HG03571 (cell line): ENCODE data around the gene LRGUK.
"Not testable (repeated sequence)": the region's sequence is repeated elsewhere in the genome, so short reads cannot be mapped to it uniquely, and the experiment has no call there.

Source experiments
- ATAC-seq: cut with Tn5 transposase; IDR thresholded peaks from one replicate; pipeline ENCODE4 v1.9.1; 2021; ENCODE audit not compliant: unreplicated experiment

LRGUK gene, protein sequence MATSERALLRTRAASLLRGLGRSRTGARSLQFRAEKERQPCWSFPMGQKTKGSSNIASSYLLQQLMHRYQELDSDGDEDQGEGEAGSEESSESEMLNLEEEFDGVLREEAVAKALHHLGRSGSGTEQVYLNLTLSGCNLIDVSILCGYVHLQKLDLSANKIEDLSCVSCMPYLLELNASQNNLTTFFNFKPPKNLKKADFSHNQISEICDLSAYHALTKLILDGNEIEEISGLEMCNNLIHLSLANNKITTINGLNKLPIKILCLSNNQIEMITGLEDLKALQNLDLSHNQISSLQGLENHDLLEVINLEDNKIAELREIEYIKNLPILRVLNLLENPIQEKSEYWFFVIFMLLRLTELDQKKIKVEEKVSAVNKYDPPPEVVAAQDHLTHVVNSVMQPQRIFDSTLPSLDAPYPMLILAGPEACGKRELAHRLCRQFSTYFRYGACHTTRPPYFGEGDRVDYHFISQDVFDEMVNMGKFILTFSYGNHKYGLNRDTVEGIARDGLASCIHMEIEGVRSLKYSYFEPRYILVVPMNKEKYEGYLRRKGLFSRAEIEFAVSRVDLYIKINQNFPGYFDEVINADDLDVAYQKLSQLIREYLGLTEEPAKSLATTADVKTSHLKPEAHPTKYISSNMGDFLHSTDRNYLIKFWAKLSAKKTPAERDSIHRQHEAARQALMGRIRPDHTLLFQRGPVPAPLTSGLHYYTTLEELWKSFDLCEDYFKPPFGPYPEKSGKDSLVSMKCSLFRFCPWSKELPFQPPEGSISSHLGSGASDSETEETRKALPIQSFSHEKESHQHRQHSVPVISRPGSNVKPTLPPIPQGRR

DNA sequence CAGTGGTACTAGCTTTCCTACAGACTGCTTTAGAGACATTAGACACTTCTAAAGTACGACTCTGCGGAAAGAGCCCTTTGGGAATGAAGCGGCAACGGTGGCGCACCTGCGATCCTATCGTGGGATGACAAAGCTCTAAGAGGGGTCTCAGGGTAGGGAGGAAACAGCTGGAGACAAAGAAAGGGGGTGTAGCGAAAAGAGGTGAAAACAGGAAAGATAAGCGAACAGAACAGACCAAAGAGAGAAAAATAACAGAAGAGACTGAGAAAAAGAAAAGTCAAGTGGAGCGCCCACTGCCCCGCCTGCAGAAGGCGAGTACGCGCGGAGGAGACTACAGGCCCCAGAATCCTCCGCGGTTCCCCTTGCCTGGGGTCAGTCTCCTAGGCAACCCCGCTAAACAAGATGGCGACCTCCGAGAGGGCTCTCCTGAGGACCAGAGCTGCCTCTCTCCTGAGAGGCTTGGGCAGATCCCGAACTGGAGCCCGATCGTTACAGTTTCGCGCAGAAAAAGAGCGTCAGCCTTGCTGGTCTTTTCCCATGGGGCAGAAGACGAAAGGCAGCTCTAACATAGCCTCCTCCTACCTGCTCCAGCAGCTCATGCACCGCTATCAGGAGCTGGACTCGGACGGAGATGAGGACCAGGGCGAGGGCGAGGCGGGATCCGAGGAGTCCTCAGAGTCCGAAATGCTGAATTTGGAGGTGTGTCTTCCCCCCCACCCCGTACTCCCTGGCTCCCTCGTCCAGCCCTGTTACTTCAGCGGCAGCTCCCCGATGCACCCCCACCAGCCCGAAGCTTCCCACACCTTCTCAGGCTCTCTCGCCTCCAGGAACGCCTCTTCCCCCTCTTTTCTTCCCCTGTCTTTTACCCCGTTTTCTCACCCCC, at the start of gene LRGUK:
Gene LRGUK, plus strand, starts transcription at position 375 of the 883 bp plus-strand sequence. Its CDS starts 28 bp downstream, at position 403.
- peak; percentile 100 for ATAC-seq

DNA sequence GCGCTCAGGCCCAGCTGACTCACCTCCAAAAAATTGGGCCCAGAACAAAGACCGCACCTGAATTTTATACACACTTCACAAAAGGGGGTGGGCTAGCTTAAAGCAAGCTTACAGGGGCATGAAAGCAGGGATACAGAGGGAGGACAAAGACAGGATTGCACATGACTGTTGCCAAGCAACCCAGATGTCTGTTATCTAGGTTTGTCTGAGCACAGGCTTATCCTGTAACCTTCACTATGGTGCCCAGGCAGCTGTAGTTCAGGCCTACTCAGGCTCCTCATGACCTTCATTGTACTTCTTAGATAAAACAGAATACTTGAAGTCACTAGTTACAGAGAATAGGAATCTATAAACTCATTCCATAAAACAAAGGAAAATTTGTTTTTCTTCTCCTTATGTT, 49.6 kb upstream of the LRGUK start:
- not testable (repeated sequence) for ATAC-seq

DNA sequence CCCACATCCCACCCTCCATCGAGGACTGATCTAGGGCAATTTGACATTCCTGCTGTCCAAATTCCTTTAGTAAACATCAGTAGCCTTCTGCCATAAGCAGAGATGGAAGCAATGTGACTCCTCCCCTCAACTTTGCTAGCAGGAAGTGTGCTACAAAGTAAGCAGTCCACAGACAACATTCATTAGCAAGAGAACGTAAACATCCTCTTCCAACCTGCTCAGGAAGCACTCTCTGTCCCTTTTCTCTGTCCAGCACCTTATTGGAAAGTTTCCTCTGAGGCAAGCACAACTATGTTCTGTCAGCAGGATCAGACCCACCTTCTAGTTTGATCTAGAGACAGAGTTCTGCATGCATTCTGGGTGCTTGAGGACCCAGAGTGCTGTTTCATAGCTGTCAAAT, 48.1 kb upstream of the LRGUK start:
- no peak for ATAC-seq

DNA sequence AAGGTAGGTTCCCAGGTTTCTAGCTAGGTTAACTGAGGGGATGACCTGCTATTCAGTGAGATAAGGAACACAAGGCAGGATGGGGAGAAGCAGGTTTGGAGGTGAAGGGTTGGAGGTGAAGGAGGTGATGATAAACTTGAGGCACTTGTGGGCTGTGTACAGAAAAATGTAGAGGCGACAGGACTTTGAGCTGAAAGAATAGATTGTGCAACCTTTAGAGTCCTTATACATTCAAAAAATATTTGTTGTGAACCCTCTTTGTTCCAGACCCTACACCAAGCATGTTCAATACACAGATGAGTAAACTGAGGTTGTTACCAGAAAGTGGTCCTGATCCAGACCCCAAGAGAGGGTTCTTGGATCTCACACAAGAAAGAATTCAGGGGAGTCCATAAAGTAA, 45.4 kb upstream of the LRGUK start:
- no peak for ATAC-seq

DNA sequence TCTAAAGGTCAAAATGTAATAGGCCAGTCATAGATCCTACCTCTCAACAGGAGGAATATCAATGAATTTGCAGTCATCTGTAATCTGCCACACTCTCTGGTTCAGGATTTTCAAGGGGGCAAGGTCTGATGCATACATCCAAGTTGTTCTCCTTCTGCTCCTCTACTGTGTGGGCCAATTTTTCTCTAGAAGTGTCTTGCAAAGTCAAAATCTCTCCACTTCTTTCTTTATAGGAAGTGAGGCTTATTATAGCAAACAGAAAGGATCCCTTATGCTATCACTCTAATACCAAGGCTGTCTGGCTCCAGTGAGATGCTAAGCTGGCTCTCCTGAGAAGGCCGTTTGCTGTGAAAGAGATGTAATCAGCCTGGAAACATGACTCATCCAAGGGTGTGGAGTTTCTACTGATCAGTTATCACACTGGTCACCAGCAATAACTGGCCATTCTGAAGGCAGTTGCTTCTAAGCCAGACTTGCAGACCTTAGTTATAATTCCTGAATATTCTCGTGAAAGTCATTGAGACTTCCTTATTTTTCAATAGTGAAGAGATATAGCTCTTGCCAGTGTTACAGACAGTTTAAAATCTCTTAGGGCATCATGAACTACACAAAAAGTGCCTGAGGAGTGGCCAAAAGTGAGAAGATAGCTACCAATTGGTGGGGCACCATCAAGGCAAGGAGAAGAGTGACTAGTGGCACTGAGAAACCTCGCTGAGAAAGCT, 43.2 kb upstream of the LRGUK start:
- ATAC-seq, result no peak

DNA sequence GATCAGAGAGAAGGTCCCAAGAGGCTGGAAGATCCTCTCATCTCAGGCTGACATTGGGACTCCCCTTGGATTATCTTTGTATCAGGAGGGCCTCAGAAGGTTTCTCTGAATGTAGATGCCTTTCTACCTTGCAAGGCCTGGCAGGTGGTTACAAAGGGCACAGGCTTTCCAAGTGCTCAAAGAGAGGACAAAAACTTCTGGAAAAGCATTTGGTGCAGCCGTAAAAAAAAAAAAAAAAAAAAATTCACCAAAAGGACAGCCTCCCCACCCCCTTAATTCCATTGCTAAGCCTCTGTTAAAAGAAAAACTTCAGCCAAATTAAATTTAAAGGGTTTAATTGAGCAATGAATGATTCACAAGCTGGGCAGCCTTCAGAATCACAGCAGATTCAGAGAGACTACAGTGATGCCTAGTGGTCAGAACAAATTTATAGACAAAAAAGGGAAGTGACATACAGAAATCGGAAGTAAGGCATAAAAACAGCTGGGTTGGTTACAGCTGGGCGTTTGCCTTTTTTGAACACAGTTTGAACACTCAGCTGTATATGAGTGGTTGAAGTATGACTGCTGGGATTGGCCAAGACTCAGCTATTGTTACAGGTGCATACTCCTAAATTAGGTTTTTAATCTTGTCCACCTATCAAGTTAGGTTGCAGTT, 42.5 kb upstream of the LRGUK start:
- ATAC-seq, result no peak

DNA sequence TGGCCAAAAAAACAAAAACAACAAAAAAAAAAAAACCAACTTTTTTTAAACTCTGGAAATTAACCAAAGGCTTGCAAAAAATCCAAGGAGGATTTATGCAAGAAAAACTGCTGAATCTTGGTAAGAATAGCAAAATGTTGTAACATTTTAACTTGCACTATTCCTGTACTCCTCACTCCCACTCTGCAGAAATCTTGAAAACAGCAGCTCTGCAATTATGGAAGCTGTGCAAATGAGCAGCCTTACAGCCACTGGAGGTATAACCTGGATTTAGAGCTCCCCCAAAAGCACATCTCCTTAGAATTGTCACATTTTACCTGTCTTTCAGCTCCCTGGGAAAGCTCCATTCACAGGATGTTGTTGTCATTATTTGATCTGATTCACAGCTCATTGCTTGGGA, 41.8 kb upstream of the LRGUK start:
- no peak for ATAC-seq

DNA sequence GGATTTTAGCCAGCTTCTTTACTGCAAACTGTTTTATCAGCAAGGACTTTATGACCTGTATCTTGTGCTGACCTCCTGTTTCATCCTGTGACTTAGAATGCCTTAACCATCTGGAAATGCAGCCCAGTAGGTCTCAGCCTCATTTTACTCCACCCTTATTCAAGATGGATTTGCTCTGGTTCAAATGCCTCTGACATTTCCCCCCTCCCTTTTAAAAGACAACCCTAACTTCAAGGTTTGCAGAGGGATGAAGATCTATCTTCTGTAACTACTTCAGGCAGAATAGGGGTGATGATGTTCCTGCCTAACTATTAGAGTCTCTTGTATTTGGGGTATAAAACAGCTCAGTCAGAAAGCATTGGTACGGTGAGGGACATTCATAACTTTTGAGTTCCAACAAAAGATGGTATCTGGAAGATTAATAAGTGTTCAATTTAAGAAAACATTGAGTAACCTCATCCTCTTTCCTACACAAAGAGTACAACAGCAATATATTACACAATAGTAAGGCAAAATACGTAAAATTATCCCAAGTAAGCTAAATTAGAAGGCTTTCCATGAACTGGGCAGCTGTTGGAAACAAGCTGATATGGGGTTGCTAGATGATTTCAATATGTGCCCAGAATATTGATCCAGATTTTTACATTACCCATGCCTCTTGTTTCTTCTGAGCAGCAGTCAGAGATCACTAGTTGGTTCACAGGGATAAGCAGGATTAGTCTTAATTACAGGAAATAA, 40.0 kb upstream of the LRGUK start:
- ATAC-seq, result no peak

DNA sequence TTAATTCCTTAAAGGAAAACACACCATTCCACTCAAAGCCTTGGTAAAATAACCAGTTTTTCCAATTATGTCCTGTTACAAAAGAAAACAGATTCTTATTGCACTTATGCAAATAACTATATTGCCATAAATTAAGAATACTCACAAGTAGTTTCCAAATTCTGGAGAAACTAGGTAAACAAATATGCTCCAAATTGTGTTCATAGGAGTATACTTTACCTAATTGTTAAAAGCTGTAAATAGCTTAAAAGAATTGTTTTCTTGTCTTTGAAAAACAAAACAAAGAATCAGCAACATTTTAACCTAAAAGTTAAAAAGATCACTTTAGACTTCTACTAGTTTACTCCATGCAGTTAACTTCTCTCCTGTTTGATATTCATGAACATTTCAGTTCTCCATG, 38.9 kb upstream of the LRGUK start:
- no peak for ATAC-seq

DNA sequence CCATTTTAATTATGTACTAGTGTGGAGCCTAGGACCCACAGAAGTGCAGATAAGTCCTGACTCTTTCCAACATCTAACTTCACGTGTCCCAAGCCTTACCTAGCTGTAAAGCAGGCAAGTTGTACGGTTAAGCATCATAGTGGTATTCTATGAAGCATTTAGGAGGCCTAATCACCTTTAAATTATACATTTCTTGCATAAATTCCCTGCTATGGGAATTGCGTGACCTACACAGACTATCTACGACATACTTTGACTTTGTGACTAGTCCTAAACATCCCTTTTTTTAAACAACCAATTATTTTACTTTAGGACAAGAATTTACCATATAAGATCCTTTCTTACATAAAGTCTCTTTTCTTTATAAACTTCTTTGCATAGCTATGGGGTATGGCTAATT, 37.7 kb upstream of the LRGUK start:
- ATAC-seq, result no peak

DNA sequence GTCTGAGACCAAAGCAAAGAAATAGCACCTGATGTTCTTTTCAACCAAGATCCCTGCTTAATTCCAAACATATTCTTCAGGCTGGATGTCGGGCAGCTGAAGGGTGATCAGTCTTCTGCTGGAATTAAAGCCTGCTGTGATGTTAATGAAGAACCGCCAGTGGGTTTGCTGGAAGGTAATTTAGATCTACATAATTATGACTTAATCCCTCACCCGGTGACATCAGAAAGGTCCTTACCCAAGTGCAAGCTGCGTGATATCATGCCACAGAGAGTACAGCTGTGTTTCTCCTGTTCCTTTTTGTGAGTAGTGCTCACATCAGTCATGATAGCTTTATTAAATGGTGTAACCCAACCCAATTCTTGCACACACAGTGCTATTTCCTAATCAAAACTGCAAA, 29.1 kb upstream of the LRGUK start:
- no peak for ATAC-seq

DNA sequence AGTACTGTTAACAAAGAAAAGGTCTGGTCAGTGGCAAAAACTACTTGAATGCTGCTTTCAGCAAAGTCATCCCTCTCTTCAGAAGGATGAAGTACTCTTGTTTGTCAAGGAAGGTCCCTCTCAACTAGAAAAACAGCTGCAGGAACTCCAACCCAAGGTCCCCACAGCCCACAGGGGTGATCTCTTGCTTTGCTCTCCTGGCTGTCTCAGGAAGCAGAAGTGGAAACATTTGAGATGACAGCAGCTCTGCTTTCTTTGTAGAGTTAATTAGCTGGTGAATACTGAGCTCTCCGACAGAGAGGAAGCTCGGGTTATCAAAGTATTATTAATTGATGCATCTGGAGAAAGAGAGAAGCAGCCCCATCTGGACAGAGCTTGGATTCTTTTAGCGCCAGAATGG, 25.4 kb upstream of the LRGUK start:
- ATAC-seq, result no peak

DNA sequence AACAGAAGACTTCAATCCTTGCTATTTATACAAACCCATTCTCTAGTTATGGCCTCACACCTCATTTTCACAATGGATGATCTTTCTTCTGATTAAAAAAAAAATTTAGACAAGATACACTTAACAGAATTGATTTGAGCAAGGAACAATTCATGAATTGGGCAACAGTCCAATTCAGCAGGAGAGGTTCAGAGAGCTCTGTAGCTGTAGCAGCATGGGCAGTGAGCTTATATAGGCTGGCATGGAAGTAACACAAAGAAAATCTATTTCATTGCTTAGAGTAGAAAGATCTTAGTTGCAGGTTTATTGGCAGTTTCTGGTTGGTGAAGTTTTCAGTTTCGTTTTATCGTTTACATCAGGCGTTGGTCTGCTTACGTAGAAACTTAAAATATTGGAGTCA, 23.0 kb upstream of the LRGUK start:
- ATAC-seq, result no peak

DNA sequence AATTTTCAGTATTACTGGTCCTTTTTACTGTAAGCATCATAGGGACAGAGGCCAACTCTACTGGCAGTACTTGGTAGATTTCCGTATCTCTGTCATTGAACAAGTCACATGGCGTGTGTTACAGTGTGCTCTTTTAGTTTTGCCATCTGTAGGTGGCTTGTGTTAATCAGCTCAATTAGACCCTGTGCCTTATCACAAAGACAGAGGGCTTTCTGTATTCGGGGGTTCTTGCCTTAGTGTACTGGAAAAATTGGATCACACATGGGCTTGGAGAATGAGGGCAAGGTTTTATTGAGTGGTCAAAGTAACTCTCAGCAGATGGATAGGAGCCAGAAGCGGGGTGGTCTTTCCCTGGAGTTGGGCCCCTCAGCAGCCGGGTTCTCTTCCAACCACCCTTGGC, 21.3 kb upstream of the LRGUK start:
- no peak for ATAC-seq

DNA sequence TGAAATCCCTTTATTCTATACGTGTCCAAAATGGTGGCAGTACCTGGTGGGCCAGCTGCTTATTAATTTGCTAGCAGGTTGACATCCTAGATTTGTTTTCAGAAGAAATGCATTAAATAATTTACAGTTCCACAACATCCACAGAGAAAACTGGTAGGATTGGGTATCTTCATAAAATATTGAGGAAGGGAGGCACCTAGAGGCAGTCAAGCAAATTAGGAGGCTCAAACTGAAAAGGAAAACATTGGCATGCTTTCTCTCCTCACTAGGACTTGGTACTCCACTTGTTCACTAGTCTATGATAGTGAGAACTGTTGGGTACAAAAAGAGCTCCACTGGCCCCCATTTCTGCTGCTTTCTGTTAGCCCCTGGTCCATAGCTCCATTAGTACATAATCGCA, 18.3 kb upstream of the LRGUK start:
- ATAC-seq, result no peak

DNA sequence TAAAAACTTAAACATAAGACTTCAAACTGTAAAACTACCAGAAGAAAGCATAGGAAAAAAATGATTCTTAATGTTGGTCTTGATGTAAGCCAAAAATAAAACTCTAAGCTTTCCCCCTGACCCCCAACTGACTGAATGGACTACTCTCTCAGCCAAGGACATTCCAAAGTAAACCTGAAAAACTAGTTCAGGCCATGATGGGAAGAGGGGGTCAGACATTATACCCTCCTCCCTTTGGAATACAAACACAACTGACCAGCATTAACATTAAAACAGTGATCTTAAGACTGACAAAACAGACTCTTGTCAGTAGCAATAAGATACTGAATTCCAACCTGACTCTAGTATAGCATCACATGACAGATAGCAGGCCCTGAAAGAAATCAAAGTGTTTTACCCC, 13.5 kb upstream of the LRGUK start:
- no peak for ATAC-seq

DNA sequence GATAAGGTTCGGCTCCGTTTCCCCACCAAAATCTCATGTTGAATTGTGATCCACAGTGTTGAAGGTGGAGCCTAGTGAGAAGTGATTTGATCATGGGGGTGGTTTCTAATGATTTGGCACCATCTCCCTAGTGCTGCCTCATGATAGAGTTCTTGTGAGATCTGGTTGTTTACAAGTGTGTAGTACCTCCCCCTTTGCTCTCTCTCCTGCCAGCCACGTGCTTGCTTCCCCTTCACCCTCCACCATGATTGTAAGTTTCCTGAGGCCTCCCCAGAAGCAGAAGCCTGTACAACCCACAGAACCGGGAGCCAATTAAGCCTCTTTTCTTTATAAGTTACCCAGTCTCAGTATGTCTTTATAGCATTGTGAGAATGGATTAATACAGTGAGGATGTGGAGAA, 12.1 kb upstream of the LRGUK start:
- ATAC-seq, result no peak

DNA sequence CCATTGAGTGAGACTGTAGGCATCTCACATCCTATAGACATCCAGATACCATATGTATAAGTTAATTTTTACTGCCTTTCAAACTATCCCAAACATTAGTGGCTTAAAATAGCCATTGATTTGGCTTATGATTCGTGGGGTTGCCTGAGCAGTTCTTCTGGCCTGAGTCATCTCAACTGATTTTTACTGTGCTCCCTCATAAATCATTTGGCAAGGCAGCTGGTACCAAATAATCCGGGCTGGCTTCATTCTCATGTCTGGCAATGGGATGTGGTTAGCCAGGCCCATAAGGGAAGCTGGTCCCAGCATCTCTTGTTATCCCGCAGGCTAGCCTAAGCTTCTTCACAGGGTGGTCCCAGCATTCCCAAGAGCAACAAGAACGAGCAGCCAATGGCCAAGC, 6.7 kb upstream of the LRGUK start:
- no peak for ATAC-seq

DNA sequence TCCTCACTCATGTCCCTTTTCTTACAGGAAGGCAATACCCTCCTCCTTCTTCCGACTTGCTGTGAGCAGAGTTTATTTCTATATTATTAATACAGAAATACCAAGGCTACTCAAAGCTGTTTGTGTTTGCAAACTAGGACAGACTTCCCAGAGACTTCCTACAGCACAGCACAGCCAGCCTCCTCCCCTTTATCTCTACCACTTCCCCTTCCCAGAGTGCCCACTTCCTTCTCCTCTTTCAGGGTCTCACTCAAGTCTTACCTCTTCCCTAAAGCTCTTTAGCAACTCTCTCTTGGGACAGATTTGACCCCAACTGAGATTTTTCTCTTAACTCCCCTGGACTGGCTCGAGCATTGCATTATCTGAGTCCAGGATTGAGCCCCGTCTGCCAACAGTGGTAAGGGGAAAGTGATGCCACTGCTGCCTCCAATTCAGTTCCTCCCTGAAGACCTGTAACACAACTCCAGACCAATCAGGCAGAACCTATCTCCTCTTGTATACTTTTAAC, 5.5 kb upstream of the LRGUK start:
- ATAC-seq, result no peak
